ENCODE results near the gene CORO1C. TPM values are rescaled to one million over a fixed set of nuclear protein-coding genes. Genes with fewer than 3 reads are reported as not detected.
A peak's percentile ranks its signal among the peaks of the same experiment; 100 is the strongest.

Gene CORO1C
- total RNA-seq, 1 experiment from 2014 or later: 52.2 TPM

DNA sequence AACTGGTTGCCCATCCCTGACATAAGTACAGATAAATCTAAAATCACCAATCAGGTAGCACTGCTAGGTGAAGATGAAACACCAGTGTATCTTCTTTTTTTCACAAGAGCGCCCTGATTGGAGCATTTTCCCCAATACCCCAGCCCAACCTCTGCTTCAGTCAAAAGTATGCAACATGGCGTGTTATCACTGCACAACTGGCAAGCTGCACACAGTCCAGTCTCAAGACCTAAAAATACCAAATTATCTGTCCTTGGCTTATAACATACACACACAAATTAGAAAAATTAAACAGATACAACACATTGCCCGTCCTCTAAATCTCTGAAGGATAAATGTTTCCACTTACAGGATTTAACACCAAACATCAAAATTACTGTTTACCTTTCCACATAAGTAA is 77.4 kb downstream of the CORO1C start:
- Histone ChIP-seq H3K27me3 (ENCODE audit: control insufficient read depth, insufficient read depth, low read length) (no peaks in the 10 kb centered on the region), H3K36me3 (replicated peaks; ENCODE audit: control insufficient read depth, insufficient read depth, low read length) (peaks cover 14% of the 10 kb centered on the region)
- DNase-seq: no peak

DNA sequence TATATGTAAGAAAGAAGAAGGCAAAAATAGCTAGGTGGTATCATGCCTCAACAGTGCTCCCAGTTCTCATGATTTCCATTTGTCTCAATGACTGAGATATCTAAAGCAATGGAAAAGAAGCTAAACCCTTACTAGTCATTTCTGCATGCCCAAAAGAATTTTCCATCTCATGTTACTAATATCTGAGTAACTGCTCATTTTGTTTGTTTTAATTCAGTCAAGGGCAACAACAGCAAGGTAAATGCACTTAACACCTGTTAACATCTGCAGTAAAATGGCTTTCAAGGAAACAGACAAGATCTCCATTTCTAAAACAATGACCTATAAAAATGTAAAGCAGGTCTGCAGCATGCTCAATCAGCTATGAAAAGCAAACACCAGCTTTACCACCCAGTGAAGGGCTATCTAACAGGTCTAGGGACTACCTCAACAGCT is 78.2 kb downstream of the CORO1C start:
- no peak overlapping the region for H3K4me3 ChIP-seq (ENCODE audit: insufficient read depth, low read depth, low read length)
- H3K36me3 ChIP-seq (replicated peaks; ENCODE audit: control insufficient read depth, insufficient read depth, low read length): peaks cover 14% of the 10 kb centered on the region
- peak; percentile 7 for DNase-seq
- H3K27me3 ChIP-seq (ENCODE audit: control insufficient read depth, insufficient read depth, low read length): no peaks in the 10 kb centered on the region

More for the DNA sequence above, 77.4 kb downstream of the CORO1C start:
- no peak overlapping the region for H3K4me3 ChIP-seq (ENCODE audit: insufficient read depth, low read depth, low read length)

DNA sequence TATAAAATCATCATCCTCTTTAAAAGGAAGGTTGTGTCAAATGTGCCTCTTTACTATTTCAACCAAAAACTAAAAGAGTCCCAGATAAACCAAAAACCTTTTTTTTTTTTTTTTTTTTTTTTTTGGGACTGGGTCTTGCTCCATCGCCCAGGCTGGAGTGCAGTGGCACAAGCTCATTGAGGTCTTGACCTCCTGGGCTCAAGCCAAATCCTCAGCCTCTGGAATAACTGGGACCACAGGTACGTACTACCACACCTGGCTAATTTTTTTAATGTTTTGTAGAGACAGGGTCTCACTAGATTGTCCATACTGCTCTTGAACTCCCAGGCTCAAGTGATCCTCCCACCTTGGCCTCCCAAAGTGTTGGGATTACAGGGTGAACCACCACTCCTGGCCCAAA is 81.2 kb downstream of the CORO1C start:
- no peak for DNase-seq
- Histone ChIP-seq H3K27me3 (ENCODE audit: control insufficient read depth, insufficient read depth, low read length) (no peaks in the 10 kb centered on the region), H3K4me3 (ENCODE audit: insufficient read depth, low read depth, low read length) (no peak overlapping the region), H3K36me3 (replicated peaks; ENCODE audit: control insufficient read depth, insufficient read depth, low read length) (peaks cover 11% of the 10 kb centered on the region)

DNA sequence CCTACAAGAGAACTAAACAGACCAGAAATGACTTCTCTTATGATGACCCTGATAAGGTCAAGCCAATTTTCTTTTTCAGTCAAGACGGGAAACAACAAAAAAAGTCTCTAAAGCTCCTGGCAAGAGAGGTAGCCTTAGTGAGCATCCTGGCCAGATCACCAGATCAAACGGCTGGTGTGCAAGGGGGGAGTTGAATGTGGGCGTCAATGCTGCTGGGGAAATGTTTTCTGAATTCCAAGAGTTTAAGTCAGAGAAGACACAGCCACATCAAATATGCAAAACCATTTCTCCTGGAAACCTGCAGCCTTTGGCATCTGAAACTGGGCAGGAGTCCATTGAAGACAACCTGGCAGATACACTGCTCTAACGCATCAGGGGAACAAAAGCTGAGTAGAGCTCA is 81.6 kb downstream of the CORO1C start:
- DNase-seq: no peak
- H3K36me3 ChIP-seq (replicated peaks; ENCODE audit: control insufficient read depth, insufficient read depth, low read length): peaks cover 11% of the 10 kb centered on the region
- H3K27me3 ChIP-seq (ENCODE audit: control insufficient read depth, insufficient read depth, low read length): no peaks in the 10 kb centered on the region
- no peak overlapping the region for H3K4me3 ChIP-seq (ENCODE audit: insufficient read depth, low read depth, low read length)

DNA sequence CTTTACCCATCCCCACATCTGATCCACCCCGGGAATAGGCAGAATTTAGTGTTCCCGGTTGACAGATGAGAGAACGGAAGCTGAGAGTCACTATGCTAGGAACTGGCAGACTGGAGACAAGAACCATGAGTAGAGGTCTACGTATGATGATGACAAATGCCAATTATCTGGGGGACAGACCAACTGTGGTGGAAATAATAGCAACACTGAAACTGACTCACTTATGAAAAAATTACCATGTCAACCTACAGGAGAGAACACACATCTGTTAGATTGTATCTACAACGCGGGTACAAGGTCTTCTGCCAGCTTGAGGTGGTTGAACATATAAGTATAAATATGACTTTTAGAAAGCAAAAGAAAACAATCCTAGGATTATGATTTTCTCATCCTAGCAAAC is 82.2 kb downstream of the CORO1C start:
- Histone ChIP-seq H3K36me3 (replicated peaks; ENCODE audit: control insufficient read depth, insufficient read depth, low read length) (peaks cover 11% of the 10 kb centered on the region), H3K27me3 (ENCODE audit: control insufficient read depth, insufficient read depth, low read length) (no peaks in the 10 kb centered on the region), H3K4me3 (ENCODE audit: insufficient read depth, low read depth, low read length) (no peak overlapping the region)
- DNase-seq: no peak

DNA sequence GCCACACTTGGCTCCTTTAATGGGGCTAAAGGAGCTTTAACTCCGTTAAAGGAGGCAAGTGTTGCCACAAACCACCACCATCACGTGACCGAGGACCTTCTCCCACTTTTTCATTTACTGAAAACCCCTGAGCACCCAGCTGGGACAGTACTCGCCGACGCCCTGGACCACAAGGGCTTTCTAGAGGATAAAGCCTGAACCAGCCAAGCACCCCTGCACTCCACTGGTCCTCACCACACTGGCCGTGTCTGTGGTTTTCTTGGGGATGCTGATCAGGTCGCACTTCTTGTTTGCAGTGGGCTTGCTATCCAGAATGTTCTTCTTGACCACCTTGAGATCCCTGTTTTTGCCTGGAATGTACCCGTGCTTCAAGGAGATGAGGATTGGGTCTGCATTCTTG is 82.9 kb downstream of the CORO1C start:
- DNase-seq: no peak
- Histone ChIP-seq H3K36me3 (replicated peaks; ENCODE audit: control insufficient read depth, insufficient read depth, low read length) (peaks cover 11% of the 10 kb centered on the region), H3K4me3 (ENCODE audit: insufficient read depth, low read depth, low read length) (no peak overlapping the region), H3K27me3 (ENCODE audit: control insufficient read depth, insufficient read depth, low read length) (no peaks in the 10 kb centered on the region)

DNA sequence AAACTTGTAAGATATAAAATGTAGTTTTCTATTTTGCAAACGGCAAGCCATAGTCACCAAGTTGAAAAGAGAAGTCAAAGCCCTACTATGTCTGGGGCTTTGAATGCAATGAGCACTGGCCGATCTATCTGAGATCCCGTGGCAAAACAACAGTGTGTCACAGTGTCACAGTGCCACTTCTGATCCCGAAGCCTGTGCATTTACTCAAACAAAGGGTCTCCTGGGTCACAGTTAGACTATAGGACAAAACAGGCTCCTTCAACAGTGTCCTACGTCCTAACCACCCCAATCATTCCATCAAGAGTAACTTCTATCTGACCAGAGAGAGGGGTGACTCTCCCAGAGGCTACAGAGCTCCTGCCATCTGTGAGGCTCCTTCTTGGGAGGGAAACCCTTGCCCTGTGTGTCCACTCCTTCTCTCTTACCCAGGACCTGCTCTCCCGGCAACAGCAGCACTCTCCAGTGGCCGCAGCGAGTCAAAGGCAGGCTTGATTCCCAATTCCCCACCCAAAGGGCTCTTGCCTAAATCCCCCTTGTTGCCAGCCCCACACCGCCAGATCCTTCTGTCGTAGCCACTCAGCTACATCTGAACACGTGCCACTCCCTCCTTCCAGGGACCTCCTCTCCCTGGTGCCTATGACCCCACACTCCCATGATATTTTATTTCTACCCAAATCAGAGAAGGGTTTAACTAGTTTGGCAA is 83.6 kb downstream of the CORO1C start:
- no peak overlapping the region for H3K4me3 ChIP-seq (ENCODE audit: insufficient read depth, low read depth, low read length)
- peaks cover 11% of the 10 kb centered on the region for H3K36me3 ChIP-seq (replicated peaks; ENCODE audit: control insufficient read depth, insufficient read depth, low read length)
- DNase-seq: no peak
- no peaks in the 10 kb centered on the region for H3K27me3 ChIP-seq (ENCODE audit: control insufficient read depth, insufficient read depth, low read length)

DNA sequence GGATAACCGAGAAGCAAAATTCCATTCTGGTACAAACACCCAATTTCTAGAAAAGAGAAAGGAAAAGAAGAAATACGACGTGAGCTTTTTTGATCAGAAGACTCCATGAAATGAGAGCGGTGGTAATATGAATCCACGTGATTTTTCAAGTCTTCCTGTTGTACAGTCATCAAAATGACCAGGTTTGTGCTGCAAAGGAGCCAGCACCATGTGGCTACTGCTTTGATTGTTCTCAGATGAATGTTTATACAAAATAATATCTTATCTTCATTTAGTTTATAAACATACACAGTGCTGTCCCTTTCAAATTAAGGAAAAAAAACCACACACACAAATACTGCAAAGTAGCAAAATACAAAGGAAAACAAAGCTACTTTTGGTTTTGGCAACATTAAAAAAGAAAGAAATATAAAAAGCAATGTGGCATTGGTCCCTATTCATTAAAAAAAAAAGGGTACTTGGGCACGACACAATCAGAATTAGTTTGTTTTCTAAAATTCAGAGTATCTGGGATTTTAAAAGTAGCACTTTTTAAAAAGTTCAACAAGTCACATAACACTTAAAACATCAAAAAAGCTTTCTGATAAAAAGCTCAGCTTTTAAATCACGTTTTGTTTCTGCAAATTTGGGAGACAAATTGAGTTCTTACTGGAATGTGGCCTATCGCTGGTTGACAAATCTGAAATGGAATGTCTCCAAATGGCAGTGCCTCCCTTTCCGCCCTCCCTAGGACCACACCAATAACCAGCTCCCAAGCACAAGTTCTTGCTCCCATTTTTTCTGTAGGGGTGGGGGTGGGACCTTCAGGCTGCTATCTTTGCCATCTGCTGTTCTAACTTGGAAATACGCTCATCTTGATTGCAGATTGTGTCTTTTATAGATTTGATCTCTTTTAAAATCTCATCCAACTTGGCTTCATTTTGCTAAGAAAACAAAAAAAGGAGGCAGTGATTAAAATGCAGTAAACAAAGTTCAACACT is 84.4 kb downstream of the CORO1C start:
- no peaks in the 10 kb centered on the region for H3K27me3 ChIP-seq (ENCODE audit: control insufficient read depth, insufficient read depth, low read length)
- H3K4me3 ChIP-seq (ENCODE audit: insufficient read depth, low read depth, low read length): no peak overlapping the region
- peak; percentile 54 for DNase-seq
- peaks cover 7% of the 10 kb centered on the region for H3K36me3 ChIP-seq (replicated peaks; ENCODE audit: control insufficient read depth, insufficient read depth, low read length)

DNA sequence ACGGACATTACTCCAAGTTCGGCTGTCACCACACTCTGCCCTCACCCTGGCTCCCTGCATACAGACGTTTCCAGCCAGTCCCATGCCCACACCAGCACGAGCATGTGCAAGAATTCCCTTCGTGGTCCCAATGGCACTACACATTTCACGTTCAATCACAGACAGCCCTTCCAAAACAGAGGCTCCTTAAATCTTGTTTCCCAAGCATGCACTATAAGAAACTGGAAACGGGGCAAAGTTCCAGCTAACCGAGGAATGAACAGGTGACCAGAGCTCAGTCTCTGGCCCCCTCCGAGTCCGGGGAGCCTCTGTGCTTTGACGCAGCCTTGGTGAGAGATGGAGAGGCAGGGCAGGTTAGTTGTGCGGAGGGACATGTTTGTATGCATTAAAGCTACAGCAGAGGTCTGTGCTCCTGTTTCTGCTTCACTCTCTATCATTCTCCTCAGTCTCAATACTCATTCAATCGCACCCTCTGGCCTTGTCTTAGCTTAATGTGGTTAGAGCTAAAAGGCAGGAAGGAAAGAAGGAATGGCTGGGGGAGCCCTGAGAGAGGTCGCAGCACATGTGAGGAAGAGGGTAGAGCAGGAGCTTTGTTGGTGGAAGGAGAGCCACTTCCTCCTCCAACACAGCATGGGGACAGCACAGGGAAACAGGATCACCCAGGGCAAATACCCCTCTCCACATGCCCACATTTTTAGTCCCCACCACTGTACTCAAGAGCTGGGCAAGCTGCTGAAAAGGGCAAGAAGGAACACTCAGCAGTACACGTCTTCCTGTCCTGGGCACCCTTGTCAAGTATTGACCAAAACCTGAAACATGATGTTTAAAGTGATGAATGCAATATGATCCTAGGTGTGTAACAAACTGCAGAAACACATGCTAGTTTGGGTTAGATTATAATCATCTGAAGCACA is 85.4 kb downstream of the CORO1C start:
- Histone ChIP-seq H3K4me3 (ENCODE audit: insufficient read depth, low read depth, low read length) (no peak overlapping the region), H3K36me3 (replicated peaks; ENCODE audit: control insufficient read depth, insufficient read depth, low read length) (peaks cover 7% of the 10 kb centered on the region), H3K27me3 (ENCODE audit: control insufficient read depth, insufficient read depth, low read length) (no peaks in the 10 kb centered on the region)
- DNase-seq: no peak

DNA sequence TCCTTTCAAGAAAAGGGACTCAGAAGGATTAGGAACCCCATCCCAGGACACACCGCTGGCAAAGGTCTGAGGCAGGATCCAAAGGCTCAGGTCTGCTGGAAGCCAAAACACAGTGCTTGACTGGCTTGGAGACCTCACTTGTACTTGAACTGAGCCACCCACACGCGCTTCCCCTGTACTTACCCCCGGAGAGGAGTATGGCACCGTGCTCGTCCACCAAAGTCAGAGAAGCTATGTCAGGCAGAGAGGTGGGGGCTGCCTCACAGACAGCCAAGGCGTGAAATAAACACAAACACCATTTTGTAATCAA is 86.6 kb downstream of the CORO1C start:
- Histone ChIP-seq H3K4me3 (ENCODE audit: insufficient read depth, low read depth, low read length) (no peak overlapping the region), H3K36me3 (replicated peaks; ENCODE audit: control insufficient read depth, insufficient read depth, low read length) (peaks cover 7% of the 10 kb centered on the region), H3K27me3 (ENCODE audit: control insufficient read depth, insufficient read depth, low read length) (no peaks in the 10 kb centered on the region)
- DNase-seq: no peak

DNA sequence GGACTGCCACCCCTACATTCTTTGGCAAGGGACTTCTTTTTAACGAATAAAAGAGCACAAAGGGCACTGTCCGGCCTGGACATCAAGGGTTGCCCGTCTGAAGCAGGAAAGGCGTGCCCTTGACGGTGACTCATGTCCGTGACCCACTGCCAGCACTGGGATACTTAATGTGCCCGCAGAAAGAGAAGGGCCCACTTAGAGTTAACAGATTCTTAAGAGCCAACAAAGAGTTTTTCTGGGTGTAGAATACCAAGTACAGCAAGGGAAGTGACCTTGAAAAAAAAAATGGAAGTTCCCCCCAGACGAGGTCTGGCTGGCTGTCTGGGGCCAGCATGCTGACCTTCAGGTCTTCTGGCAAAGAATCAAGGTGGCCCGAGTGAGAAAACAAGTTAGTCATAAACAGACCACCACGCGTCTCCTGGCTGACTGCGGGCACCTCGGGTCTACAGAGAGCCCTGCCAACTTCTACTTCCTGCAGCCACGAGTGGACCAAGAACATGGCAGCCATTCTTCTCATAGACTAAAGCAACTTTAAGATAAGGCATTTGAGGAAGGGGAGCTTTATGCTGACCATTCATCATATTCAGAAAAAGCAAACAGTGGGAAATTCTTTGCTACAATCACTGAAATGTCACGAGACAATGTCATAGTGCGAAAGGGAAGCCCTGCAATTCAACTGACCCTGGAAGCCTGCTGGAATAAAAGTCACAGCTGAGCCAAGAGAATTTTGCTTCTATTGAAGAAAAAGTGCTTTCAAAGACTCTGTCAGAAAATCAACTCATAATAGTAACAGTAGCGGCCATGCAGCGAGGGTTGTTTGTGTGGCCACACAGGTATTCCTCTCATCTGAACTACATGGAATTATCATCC is 87.1 kb downstream of the CORO1C start:
- no peak overlapping the region for H3K4me3 ChIP-seq (ENCODE audit: insufficient read depth, low read depth, low read length)
- peaks cover 7% of the 10 kb centered on the region for H3K36me3 ChIP-seq (replicated peaks; ENCODE audit: control insufficient read depth, insufficient read depth, low read length)
- no peaks in the 10 kb centered on the region for H3K27me3 ChIP-seq (ENCODE audit: control insufficient read depth, insufficient read depth, low read length)
- no peak for DNase-seq

DNA sequence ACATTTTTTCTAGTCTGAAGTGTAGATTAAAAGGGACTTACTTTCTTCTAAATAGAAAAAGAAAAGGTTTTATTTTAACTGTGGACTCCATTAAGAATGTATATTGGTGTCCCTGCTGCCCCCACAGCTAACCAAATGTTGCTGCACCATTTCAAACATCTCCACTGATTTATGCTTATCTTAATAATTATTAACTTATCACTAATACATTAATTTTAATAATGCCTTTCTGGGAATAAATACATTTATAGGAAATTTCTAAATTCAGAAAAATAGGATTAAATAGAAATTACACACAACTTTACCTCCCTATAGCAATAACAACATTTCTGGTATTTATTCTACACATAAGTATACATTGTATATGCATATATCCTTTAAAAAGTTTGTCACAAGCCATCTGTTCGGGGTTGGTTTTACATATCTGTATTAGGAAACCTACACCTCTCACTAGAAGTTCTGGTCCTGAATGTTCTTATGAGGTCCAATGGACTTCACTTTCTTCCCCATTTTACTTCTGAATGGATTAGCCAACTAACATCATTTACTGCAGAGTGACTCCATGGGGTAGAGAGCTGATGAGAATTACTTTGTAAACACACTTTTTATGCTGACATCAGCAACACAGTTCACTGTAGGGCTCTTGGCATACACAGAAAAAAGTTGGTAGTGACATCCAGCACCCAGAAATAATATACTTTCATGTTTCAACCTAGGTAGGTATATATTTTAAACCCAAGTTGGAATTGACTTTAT is 88.2 kb downstream of the CORO1C start:
- peaks cover 4% of the 10 kb centered on the region for H3K36me3 ChIP-seq (replicated peaks; ENCODE audit: control insufficient read depth, insufficient read depth, low read length)
- no peaks in the 10 kb centered on the region for H3K27me3 ChIP-seq (ENCODE audit: control insufficient read depth, insufficient read depth, low read length)

DNA sequence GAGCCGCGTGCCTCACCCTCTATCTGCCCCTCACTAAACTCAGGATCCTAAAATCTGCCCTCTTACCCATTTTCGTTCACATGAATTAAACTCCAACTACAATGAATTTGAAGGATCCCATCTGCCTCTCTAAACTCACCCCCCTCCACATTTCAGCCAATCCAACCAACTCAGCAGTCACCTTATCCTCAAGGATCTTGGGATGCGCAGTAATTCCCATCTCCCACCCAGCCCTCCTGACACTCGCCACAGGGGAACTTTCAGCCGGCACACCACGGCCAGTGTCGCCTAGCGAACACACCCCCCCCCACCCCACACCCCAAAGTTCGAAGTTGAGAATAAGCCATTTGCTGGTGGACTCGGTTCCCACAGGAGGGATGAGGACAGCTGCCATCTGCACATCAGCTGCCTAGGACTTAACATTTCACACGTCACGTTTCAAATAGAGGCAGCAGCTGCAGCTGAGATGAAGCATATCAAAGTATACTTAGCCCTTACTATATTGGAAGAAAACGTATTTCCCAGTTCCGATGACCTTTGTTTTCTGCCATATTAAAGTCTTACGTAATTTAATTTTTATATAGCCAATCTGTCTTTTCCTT is 88.9 kb downstream of the CORO1C start:
- DNase-seq: no peak
- Histone ChIP-seq H3K27me3 (ENCODE audit: control insufficient read depth, insufficient read depth, low read length) (no peaks in the 10 kb centered on the region), H3K36me3 (replicated peaks; ENCODE audit: control insufficient read depth, insufficient read depth, low read length) (peaks cover 4% of the 10 kb centered on the region), H3K4me3 (ENCODE audit: insufficient read depth, low read depth, low read length) (no peak overlapping the region)

More for the DNA sequence above, 88.2 kb downstream of the CORO1C start:
- DNase-seq: no peak
- H3K4me3 ChIP-seq (ENCODE audit: insufficient read depth, low read depth, low read length): no peak overlapping the region

Data from H7 (cell line).